GM18909 (cell line): ENCODE data around the gene MORN1.
"Not testable (repeated sequence)": the region's sequence is repeated elsewhere in the genome, so short reads cannot be mapped to it uniquely, and the experiment has no call there.

ENCODE experiments used
- ATAC-seq: cut with Tn5 transposase; IDR thresholded peaks from one replicate; pipeline ENCODE4 v1.9.1; 2021; ENCODE audit warnings: mild to moderate bottlenecking; ENCODE audit not compliant: unreplicated experiment, poor library complexity

MORN1 gene

GRCh38 chr1:2342384-2343022 is 48.9 kb downstream of the MORN1 start:
- ATAC-seq, result no peak

- ATAC-seq, result no peak
Measured at GRCh38 chr1:2341706-2342383, 49.5 kb downstream of the MORN1 start.

DNA sequence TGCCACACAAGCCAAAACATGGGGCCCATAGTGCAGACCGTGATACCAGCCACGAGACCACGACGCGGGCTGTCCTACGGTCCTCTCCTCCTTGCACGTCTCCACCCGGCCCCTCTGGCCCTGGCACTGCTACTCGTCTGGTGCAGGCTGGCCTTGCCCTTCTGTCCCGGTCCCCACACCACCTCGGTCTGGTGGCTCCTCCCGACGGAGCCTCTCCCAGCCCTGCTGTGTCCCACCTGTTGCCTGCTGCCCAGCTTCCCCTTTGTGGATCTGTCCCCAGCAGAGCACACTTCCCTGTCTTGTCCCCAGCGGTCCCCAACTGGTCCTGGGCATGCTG is 50.5 kb downstream of the MORN1 start:
- ATAC-seq, result no peak

DNA sequence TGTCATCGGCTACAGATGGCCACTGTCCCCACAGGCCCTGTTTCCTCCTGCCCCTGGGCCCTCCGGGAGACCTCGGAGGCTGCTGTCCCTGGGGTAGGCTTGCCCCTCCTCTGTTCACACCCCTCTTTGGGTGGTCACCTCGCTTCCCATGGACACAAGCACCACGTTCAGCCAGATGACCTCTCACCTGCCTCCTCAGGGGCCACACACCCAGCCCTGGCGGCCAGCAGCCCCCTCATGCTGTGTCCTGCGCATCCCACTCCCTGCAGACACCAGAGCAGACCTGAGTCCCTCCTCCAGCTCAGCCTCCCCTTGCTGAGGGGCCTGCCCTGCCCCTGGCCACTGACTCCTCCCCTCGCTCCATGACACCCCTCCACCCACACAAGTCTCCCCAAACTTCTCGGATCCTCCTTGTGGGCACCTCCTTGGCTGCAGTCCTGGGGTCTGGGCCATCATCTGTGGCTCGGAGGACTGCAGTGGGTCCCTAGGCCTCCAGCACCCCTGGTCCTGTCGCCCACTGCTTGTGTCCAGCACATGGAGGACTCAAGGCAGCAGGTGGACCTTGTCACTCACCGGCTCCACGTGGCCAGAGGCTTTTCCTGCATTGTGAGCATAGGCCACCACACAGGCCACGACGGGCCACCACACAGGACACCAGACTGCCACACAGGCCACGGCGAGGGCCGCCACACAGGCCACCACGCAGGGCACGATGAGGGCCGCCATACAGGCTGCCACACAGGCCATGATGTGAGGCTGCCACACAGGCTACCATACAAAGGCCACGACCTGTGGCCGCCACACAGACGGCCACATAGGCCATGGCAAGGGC is 51.1 kb downstream of the MORN1 start:
- ATAC-seq, result no peak

- ATAC-seq, result no peak
Measured at GRCh38 chr1:2339206-2340085, 51.9 kb downstream of the MORN1 start.

GRCh38 chr1:2337501-2337900 is 53.9 kb downstream of the MORN1 start:
- ATAC-seq, result no peak

DNA sequence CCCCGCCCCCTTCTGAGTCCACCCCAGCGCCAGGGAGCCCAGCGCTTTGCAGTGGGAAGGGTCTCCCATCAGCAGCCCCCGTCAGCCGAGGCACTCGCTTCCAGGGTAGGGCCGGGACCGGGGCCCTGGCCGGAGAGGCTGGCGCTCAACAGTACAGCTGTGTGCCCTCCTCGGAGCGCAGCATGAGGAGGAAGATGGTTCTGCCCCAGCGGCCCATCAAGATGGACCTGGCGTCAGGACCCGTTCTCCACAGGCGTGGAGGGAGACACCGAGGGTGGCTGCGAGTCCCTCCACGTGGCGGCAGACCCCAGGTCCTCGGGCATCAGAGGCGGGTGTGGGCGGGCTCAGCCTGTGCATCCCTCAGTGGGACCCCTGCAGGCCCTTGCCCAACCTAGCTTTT is 54.3 kb downstream of the MORN1 start:
- no peak for ATAC-seq

DNA sequence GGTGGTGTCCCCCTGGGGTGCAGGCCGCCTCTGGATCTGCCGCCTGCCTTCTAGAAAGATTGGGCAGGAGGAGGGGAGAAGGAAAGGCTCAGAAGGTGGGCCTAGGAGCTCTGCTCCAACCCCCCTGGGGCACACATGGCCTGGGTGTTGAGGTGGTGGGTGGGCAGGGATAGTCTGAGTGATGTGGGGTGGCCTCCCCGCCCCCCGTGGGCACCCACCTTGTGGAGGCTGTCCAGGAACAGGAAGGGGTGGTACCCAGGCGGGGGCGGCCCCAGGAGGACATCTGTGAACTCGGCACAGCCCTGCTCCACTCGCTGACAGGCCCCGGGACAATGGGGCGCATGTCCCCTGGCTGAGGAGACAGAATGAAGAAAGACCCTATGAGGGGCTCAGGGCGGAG is 54.9 kb downstream of the MORN1 start:
- no peak for ATAC-seq

DNA sequence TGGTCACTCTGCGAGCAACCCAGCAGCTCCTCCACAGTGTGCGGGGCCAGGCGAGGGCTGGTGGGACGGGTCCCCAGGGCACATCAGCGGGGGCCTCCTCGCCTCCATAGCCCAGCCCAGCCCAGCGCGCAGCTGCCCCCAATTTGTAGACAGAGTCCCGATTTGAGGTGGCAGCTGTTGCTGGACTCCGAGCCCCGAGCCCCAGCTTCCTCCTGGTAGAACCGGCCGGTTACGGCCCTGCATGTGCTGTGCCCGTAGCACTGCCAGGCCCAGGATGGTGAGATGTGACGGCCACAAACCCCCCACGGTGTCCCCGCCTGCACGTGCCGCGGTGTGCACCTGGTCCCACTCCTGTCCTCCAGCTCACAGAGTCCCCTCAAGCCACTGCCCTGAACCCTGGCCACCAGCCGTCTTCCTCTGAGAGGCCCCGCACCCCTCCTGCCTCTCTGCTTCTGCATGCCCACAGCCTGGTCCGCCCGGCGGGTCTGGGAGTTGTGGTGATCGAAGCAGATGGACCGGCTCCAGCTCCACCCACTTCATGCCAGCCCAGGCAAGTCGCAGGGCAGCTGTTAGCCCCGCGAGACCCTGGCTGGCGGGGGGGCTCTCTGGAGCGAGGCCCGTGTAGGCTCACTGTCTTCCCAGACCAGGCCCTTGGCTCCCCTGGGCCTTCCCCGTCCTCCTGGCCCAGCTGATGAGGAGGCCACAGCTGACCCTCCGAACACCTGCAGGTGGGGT is 55.5 kb downstream of the MORN1 start:
- ATAC-seq, result no peak

DNA sequence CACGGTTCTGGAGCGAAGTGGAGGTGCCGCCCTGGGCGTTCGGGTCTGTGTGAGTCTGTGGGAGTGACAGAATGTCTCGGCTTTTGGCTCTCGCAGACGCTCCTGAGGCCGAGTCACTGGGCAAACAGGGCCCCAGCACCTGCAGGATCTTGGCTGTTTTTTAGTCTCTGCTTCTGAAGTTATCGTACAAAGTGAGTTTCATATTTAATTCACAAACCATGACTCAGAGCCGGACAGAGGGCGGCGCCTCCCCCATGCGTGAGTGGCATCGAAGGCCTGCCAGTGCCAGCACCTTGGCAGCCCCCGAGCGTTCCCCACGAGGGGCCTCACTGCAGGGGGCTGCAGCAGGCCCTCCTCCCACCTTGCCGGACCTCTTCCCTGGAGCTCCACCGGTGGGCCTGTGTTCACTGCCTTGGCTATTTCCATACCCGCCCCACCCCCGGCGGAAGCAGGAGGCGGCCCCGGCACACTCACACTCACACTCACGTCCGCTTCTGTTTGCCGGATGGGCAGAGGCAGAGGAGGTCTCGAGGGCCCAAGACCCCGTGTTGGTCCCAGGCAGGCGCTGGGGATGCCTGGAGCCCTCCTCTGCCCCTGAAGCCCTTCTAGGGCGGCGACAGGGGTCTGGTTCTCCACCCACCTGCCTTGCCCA is 56.3 kb downstream of the MORN1 start:
- no peak for ATAC-seq

DNA sequence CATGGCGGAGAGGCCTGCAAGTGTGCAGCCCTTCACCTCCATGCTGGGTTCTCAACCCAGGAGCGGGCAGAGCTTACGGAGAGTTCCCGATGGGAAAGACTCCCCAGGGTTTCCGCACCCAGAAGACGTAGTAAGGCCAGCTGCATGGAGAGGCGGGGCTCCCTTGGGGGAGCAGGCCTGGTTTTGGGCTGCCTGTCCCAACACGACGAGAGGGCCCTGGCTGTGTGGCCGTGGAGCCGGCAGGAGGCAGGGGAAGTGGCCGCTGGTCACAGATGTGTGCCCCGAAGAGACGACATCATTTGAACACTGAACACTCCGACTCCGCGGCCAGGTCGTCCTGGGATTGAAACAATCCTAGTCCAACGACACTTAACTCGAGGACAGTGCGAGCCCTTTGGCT is 57.0 kb downstream of the MORN1 start:
- no peak for ATAC-seq

- not testable (repeated sequence) for ATAC-seq
Measured at GRCh38 chr1:2331580-2331979, 59.8 kb downstream of the MORN1 start.

- no peak for ATAC-seq
Measured at GRCh38 chr1:2331200-2331544, 60.2 kb downstream of the MORN1 start.

DNA sequence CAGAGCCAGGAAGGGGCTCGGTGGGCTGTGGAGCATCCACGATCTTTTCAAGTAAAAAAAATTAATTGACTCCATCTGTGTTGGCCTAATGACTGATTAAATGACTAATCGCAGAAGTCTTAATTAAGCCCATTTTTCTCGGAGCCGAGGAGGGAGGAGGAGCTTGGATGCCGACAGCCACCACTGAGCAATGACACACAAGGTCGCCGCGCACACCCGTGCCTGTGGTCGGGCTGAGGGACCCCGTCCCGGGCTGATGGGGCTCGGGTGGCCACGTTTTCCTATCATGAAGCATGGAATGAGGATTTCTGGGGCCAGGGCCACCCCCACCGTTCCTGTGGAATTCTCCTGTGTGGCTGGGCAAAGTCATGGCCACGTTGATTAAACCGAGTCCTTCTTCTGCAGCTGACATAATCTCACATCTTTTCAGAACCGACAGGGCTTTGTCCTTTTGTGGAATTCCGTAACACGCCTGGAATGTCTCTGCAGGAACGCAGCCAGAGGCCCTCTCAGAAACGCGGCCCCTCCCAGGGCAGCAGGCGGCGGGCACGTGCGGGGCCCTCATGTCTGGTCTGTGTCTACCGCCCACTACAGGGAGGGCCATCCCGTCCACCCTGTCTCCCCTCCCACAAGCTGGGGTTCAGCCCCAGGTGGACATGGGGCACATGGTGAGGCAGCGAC is 60.7 kb downstream of the MORN1 start:
- no peak for ATAC-seq

- ATAC-seq, result no peak
Measured at GRCh38 chr1:2330035-2330434, 61.3 kb downstream of the MORN1 start.

GRCh38 chr1:2328676-2329455 is 62.5 kb downstream of the MORN1 start:
- no peak for ATAC-seq

DNA sequence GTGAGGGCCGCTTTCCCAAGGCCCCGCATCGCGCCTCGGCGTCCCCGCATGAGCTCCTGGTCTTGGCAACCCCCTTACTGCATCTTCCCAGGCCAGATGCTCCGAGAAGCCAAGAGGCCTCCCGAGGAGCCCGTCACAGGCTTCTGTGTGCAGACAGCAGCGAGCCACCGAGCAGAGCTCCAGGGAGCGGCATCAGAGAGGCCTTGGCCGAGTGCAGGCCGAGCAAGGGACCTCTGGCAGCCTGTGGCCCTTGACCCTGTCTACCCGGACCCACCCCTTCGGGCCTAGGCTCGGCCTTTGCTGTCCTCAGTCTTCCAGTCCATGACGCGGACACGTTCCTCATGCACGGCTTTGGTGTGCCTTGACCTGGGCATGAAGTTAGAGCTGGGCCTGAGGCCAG is 63.5 kb downstream of the MORN1 start:
- ATAC-seq, result no peak

- ATAC-seq, result not testable (repeated sequence)
Measured at GRCh38 chr1:2327162-2327561, 64.2 kb downstream of the MORN1 start.
